GM21367 (cell line): ENCODE measurements around the gene KCNMA1.

Experiments
- ATAC-seq: cut with Tn5 transposase; IDR thresholded peaks from one replicate; pipeline ENCODE4 v1.9.1; 2021; ENCODE audit not compliant: unreplicated experiment

Gene KCNMA1

DNA sequence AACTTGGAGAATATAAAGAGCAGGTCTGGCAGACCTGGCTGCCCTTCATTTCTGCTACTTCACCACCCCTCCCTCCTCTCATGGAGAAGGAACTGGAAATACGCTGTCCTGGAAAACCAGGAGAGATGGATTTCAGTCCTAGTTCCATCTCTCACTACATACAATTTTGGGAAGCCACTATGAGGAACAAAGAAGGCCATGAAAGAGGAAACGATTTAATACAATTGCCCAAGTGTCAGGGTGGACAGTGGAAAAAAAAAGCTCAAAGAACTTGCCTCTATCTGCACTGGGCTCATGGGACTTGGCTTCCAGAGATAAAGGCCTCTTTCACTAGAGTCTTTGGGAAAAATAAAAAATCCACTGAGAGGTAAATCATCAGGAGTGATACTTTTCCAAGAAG is 561.7 kb downstream of the KCNMA1 start:
- ATAC-seq, result no peak

DNA sequence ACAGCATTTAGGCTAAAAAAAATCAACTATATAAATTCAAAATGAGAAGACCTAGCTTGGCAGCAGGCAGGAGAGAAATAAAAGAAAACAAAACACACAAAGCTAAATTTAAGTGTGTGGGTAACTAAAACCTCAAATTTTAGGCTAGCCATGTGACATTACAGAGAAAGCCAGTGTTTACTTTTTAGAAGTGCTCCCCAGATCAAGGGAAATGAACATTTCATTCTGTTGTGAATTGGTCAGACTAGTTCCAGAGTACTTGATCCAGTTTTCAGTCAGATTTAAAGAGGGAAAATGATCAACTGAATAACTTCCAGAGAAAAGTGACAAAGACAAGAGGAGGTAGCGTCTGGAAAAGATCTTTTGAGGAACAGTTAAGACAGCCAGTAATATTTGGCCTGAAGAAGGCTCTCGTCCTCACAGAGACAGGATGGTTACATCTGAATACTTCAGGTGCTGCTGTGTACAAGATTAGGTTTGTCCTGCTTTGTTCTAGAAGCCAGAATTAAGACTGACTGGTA is 563.4 kb downstream of the KCNMA1 start:
- ATAC-seq, result no peak

DNA sequence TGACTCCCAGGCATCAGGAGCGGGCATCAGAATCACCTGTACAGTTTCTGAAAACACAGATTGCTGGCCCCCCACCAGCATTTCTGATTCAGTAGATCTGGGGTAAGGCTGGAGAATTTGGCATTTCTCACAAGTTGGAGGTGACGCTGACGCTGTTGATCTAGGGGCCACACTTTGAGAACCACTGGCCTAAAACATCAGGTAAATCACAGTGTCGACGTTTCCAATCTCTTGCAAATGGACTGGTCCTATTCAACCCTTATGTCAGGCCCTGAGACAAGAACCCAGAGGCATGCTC is 564.0 kb downstream of the KCNMA1 start:
- ATAC-seq, result no peak

- ATAC-seq, result no peak
These were observed 564.6 kb downstream of the KCNMA1 start for GRCh38 chr10:77072836-77073662.

DNA sequence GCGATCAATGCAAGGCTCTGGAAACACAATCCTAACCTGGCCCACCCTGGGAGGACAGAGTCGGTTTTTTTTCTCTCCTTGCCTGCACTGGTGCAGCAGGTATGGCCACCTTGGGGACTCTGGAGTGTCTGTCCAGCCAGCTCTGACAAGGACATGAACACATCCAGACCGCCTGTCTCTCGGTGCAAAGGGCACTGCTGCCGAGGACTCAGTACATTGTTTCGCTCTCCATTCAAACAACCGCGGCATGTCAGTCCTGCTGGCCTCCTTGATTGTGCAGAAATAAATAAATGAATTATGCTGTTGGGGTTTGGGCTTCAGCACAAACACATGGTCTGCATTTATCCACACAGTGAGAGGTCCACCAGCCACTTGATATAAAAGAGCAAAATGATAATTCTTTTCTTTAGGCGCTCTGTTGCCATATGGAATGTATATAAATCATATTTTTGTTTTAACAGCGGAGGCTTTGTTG is 565.2 kb downstream of the KCNMA1 start:
- no peak for ATAC-seq

GRCh38 chr10:77071956-77072355 is 565.7 kb downstream of the KCNMA1 start:
- no peak for ATAC-seq

DNA sequence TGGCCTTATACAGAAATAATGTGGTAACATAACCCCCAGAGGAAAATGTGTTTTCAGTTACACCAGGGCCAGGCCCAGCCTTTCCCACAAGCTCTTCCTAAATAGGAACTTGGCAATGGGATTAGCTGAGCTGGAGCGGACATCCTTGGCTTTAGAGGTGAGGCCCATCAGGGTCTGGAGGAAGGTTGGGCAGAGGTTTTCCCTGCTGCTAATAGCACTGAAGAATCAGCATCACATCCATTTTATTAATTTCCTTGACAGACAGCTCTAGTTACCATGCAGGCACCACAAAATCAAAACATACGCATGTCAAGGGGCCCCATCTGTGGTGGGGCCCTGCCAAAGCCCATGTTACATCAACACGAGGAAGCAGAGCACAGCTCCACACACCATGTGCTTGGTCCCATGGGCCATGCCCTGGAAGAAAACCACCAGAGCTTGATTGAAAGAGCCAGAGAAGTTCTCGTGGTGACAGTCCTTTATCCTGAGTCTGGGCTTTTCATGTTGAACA is 566.6 kb downstream of the KCNMA1 start:
- no peak for ATAC-seq

DNA sequence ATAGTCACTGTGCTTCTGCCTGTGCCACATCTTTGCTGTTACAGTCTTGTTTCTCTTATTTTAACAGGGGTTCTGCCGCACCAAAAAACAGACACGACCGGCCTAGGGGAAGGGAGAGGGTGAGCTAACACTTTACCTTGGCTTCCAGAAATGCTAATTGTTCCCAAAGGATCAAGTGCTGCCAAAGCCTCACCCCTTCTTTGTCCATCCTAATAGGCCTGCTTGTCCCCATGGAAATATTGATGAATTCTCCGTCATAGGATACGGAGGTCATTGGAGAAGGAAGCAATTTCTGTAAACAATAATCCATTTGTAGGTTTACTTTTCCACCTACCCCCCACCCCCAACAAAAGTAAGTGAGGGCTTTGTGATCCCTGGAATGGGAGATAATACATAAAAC is 567.3 kb downstream of the KCNMA1 start:
- no peak for ATAC-seq

- ATAC-seq, result no peak
These were observed 568.6 kb downstream of the KCNMA1 start for GRCh38 chr10:77068969-77069368.

DNA sequence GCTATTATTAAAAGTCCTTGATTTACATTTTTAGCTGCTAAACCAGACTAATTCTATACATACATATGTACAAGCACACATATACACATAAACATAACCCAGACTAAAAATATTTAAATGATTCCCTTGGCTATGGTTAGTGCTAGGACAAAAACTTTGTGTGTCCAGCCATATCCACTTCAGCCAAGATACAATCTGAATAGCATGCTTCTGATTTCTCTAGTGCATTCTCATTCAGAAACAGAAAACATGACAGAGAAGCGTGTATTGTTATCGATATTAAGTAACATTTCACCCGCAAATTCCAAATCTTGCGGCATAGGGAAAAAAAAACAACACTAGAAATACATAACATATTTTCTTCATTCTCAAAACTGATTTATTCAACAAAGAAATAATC is 569.3 kb downstream of the KCNMA1 start:
- ATAC-seq, result no peak

DNA sequence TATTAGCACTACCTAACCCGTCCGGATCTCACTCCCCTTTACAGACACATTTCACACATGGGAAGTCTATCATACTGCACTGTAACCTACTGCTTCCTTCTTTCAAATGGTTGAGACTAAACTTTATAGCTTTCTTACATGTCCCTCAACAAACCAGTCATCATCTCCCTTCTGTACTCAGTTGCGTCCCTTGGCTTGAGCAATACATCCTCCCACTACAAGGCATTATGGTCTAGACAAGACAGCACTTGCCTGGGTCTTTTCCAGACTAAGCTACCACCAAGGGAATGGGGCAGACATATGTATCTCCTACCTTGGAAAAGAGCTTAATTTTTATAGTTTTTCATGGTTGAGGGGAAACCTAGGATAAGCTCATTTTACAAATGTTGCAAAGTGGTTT is 575.2 kb downstream of the KCNMA1 start:
- ATAC-seq, result no peak

DNA sequence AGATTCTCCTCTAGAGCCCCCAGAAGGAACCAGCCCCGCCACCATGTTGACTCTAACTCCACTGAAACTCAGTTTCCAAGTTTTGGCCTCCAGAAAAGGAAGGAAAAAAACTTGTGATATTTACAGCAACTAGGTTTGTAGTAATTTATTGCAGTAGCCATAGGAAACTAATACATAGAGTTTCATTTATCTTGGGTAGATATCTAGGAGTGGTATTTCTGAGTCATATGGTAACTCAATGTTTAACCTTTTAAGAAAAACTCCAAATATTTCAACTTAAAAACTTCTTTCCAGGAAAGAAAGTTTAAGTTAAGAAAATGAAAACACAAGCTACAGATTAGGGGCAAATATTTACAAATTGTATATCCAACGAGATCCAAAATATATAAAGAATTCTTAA is 576.7 kb downstream of the KCNMA1 start:
- ATAC-seq, result no peak

DNA sequence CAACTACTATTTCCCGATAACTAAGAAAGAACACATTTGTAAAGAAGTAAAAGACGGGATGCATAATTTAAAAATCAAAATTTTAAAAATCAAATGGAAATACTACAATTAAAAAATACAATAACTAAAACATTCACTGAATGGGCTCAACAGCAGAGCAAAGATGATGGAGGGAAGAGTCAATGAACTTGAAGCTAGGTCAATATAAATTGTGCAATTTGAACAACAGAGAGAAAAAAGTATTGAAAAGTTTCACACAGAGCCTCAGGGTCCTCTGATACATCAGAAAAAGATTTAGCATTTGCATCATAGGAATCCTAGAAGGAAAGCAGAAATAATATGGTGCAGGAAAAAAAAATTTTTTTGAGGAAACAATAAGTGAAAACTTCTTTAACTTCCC is 581.0 kb downstream of the KCNMA1 start:
- ATAC-seq, result no peak

GRCh38 chr10:77052593-77052992 is 585.0 kb downstream of the KCNMA1 start:
- no peak for ATAC-seq

DNA sequence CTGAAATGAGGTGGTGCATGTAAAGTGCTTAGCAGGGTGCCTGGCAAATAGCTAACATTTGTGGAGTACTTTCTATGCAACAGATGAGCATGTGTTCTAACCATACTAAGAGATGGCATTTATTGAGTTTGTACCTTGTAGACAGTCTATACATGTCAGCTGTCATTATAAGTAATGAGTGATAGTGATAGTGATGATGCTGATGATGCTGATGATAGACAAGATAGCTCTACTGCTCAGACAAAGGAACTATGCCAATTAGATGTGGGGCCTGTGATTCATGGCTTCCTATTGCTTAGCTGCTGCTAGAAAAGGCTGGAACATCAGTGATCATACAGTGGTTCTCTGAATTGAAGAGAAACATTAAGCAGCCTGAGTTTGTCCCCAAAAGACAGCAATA is 585.8 kb downstream of the KCNMA1 start:
- no peak for ATAC-seq

- ATAC-seq, result no peak
These were observed 587.7 kb downstream of the KCNMA1 start for GRCh38 chr10:77049896-77050295.

DNA sequence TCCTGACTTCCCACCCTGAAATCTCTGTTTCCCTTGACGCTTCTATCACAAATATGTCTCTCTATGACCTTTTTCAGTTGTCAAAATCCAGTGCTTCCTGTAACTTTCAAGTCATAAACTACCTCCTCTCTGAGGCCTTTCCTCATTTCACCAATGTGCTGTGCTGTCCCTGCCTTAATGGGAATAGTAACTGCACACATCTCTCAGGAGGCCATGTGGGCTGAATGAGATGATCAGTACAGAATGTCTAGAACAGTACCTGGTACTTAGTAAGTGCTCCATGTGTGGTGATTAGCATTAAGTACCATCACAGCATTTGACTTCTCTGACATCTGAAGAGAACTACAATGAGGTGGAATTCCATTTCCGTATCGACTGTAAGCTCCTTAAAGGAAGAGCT is 588.5 kb downstream of the KCNMA1 start:
- ATAC-seq, result no peak

DNA sequence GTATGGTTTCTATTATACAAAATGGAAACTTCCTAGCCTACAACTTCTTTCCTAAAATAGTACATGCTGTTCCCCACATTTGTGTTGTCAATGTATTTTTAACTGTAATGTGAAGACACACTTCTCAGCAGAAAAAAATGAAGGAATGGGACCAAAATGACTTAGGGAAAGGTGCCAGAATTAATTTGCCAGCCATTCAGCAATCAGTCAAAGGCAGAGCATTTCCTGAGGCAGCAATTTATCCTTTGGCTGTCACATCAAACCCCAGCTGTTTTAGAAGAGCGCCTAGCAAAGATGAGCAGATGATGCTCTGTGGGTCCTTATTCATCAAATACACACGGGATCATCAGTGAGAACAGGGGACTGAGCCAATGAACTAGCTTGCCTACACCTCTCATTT is 592.5 kb downstream of the KCNMA1 start:
- ATAC-seq, result no peak

GRCh38 chr10:77043420-77043763 is 594.2 kb downstream of the KCNMA1 start:
- no peak for ATAC-seq

- no peak for ATAC-seq
These were observed 594.7 kb downstream of the KCNMA1 start for GRCh38 chr10:77042706-77043419.

DNA sequence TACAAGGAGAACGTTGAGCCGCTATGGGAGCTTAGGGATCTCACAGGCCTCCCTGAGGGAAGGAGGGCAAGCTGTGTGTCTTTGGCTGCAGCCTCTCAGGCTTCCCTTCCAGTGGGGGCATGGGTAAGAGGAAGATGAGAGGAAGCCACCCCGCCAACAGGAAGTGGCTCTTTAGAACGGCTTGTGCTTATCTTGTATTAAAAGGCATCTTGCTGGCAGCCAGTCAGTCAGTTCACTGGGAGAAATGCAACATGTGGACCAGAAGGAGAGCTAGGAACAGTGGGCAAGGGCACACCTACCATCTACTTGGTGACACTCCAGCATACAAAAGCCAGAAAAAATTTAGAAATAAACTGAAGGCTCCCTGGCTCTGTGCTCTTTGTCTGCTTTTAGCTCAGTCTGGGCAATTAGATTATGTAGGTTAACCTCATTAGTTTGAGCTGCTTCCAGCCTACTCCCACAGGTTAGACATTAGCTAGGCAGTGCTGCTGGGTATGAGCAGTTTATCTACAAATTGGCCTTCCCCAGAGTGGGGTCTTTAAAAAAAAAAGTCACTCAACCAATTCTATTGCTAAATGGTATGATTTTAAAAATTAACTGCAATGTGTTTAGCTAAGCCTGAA is 595.9 kb downstream of the KCNMA1 start:
- no peak for ATAC-seq

DNA sequence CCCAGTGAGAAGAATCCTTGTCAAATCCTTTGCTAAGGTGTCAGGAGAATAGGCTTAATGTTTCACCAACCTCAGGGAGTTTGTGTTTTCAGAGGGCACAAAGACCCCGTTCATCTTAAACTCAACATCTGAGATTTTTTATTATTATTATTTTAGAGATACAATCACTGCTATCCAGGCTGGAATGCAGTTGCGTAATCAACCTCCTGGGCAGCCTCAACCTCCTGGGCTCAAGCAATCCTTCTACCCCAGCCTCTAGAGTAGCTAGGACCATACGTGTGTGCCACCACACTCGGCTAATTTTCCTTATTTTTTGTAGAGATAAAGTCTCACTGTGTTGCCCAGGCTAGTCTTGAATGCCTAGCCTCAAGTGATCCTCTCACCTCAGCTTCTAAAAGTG is 599.2 kb downstream of the KCNMA1 start:
- no peak for ATAC-seq
